Tibial nerve (tissue), 4 donors: Measurements from ENCODE around the gene SLC7A1. TPM values are rescaled to one million over a fixed set of nuclear protein-coding genes. Genes with fewer than 3 reads are reported as not detected.

Experiments
- DNase-seq, 2 donors: peaks; one replicate each; pipeline ENCODE4 v3.0.0-alpha.2; 2019; ENCODE audit warnings: low spot score in 2 of 2
- H3K27ac ChIP-seq, 4 donors: fragments of 200-600 bp; sonication (generic) in 3 of 4; one replicate each; pipeline ENCODE4 v1.5.1; 2017 to 2019; ENCODE audit warnings: mild to moderate bottlenecking in 1 of 4
- H3K27me3 ChIP-seq, 2 donors: fragments of 200-600 bp; sonication (generic) in 1 of 2; one replicate each; pipeline versions ENCODE4 v1.5.1 to v1.6.0; 2017 to 2019
- H3K36me3 ChIP-seq, 3 donors: fragments of 200-600 bp; sonication (generic); one replicate each; pipeline ENCODE4 v1.5.1; 2018 to 2019
- H3K4me1 ChIP-seq, 4 donors: fragments of 200-600 bp; sonication (generic) in 3 of 4; one replicate each; pipeline ENCODE4 v1.5.1; 2017 to 2019
- H3K4me3 ChIP-seq, 4 donors: fragments of 200-600 bp; sonication (generic) in 3 of 4; one replicate each; pipeline ENCODE4 v1.5.1; 2017 to 2019; ENCODE audit warnings: mild to moderate bottlenecking in 1 of 4, moderate library complexity in 1 of 4
- H3K9me3 ChIP-seq, 4 donors: fragments of 200-600 bp; sonication (generic) in 3 of 4; one replicate each; pipeline ENCODE4 v1.5.1; 2017 to 2019
- CTCF ChIP-seq, 5 experiments: fragments of 200-600 bp in 3 of 5; fragments of 450-650 bp in 2 of 5; sonication (generic) in 3 of 5; IDR thresholded peaks; one replicate each; pipeline ENCODE4 v1.5.1; 2016 to 2019; ENCODE audit warnings: antibody characterized with exemption in 5 of 5, mild to moderate bottlenecking in 3 of 5, moderate library complexity in 2 of 5
- EP300 ChIP-seq, 2 donors: sonication (generic); formaldehyde crosslinking; IDR thresholded peaks; one replicate each; pipeline ENCODE4 v1.6.1; 2017; ENCODE audit warnings: antibody characterized with exemption in 2 of 2, mild to moderate bottlenecking in 1 of 2
- POLR2A ChIP-seq, 2 donors: fragments of 450-650 bp; IDR thresholded peaks; one replicate each; pipeline ENCODE4 v1.6.1; 2017; ENCODE audit warnings: antibody characterized with exemption in 2 of 2, mild to moderate bottlenecking in 2 of 2, moderate library complexity in 2 of 2
- WGBS, 2 donors: methylation state at CpG; one replicate each; pipeline ENCODE4 v1.1.5; 2018; 5-methylcytosine and 5-hydroxymethylcytosine counted together
- total RNA-seq, 4 donors: library from RNA; depleted of rRNA; stranded (reverse); fragments of >200 nt; gene quantifications; one replicate each; pipeline ENCODE4 v1.1.0, GENCODE V29; 2016

The SLC7A1 gene
- total RNA-seq, 4 donors from 2014 or later: 9.2 to 46.5 (median 24.7) TPM

GRCh38 chr13:29621051-29621800 lies 25.7 kb upstream of the SLC7A1 start:
- no peaks in the 10 kb centered on the region for H3K36me3 ChIP-seq
- H3K9me3 ChIP-seq: peaks cover 0 to 5% (median 2%) of the 10 kb centered on the region in 4 donors
- no peak overlapping the region for H3K4me3 ChIP-seq
- DNase-seq: no peak
- no peak for TF ChIP-seq POLR2A (IDR thresholded peaks at IDR 0.05)
- no peak for TF ChIP-seq EP300 (IDR thresholded peaks at IDR 0.05)
- TF ChIP-seq CTCF (IDR thresholded peaks at IDR 0.05): no peak
- H3K27ac ChIP-seq: no peak overlapping the region
- no peaks in the 10 kb centered on the region for H3K4me1 ChIP-seq
- 79 to 94% methylated on average over 4 of the region's 4 CpGs for WGBS, 2 donors
- no peaks in the 10 kb centered on the region for H3K27me3 ChIP-seq

- DNase-seq: no peak
- Histone ChIP-seq H3K27ac (no peak overlapping the region), H3K9me3 (peaks cover 0 to 9% (median 2%) of the 10 kb centered on the region in 4 donors), H3K4me3 (no peak overlapping the region), H3K27me3 (no peaks in the 10 kb centered on the region), H3K36me3 (no peaks in the 10 kb centered on the region), H3K4me1 (no peaks in the 10 kb centered on the region)
- TF ChIP-seq CTCF (IDR thresholded peaks at IDR 0.05) (no peak), POLR2A (IDR thresholded peaks at IDR 0.05) (no peak), EP300 (IDR thresholded peaks at IDR 0.05) (no peak)
Observed at GRCh38 chr13:29619995-29620394, 24.5 kb upstream of the SLC7A1 start.

GRCh38 chr13:29613101-29613500 lies 17.6 kb upstream of the SLC7A1 start:
- Histone ChIP-seq H3K27me3 (no peaks in the 10 kb centered on the region), H3K36me3 (no peaks in the 10 kb centered on the region), H3K9me3 (peaks cover 0 to 12% (median 2%) of the 10 kb centered on the region in 4 donors), H3K4me1 (no peaks in the 10 kb centered on the region), H3K27ac (no peak overlapping the region), H3K4me3 (no peak overlapping the region)
- 85% methylated on average over 3 of the region's 3 CpGs for WGBS, 2 donors
- no peak for DNase-seq
- no peak for TF ChIP-seq POLR2A (IDR thresholded peaks at IDR 0.05)
- TF ChIP-seq EP300 (IDR thresholded peaks at IDR 0.05): no peak
- TF ChIP-seq CTCF (IDR thresholded peaks at IDR 0.05): no peak

GRCh38 chr13:29607465-29607864 lies 12.0 kb upstream of the SLC7A1 start:
- WGBS, 2 donors: 100% methylated on average over 1 of the region's 1 CpG
- TF ChIP-seq CTCF (IDR thresholded peaks at IDR 0.05): no peak
- no peak for TF ChIP-seq POLR2A (IDR thresholded peaks at IDR 0.05)
- TF ChIP-seq EP300 (IDR thresholded peaks at IDR 0.05): no peak
- no peak overlapping the region for H3K4me3 ChIP-seq
- no peak for DNase-seq
- H3K36me3 ChIP-seq: no peaks in the 10 kb centered on the region
- no peak overlapping the region for H3K27ac ChIP-seq
- no peaks in the 10 kb centered on the region for H3K27me3 ChIP-seq
- H3K4me1 ChIP-seq: no peaks in the 10 kb centered on the region
- H3K9me3 ChIP-seq: no peaks in the 10 kb centered on the region

- TF ChIP-seq CTCF (IDR thresholded peaks at IDR 0.05) (no peak), POLR2A (IDR thresholded peaks at IDR 0.05) (no peak)
- H3K9me3 ChIP-seq: no peaks in the 10 kb centered on the region
- DNase-seq: no peak
- H3K27me3 ChIP-seq: no peaks in the 10 kb centered on the region
- H3K27ac ChIP-seq: no peak overlapping the region
- no peaks in the 10 kb centered on the region for H3K36me3 ChIP-seq
- H3K4me1 ChIP-seq: no peaks in the 10 kb centered on the region
- whole genome bisulfite sequencing, 2 donors: 71 to 81% methylated on average over 8 of the region's 8 CpGs
- H3K4me3 ChIP-seq: no peak overlapping the region
Observed at GRCh38 chr13:29605860-29606526, 10.5 kb upstream of the SLC7A1 start.
